AG04450 (cell line): Measurements from ENCODE around the gene MED25. TPM values are rescaled to one million over a fixed set of nuclear protein-coding genes. Genes with fewer than 3 reads are reported as not detected.

Experiments used
- CTCF ChIA-PET: fragments of 300-600, 350-600 bp; formaldehyde crosslinking; extraction: SDS; loops from one replicate; lab custom pipeline; 2022; ENCODE audit warnings: antibody characterized with exemption, inconsistent platforms; lab: Charles Lee
- POLR2A ChIA-PET: fragments of 350-600 bp; formaldehyde crosslinking; extraction: SDS; loops from one replicate; lab custom pipeline; 2021; ENCODE audit warnings: antibody characterized with exemption, inconsistent platforms; lab: Yijun Ruan, JAX
- DNase-seq: peaks from one replicate; pipeline ENCODE4 v3.0.0-alpha.2; 2011; ENCODE audit warnings: low read depth, low spot score
- H3K27ac ChIP-seq: one replicate; pipeline ENCODE4 v1.5.1; 2012; ENCODE audit warnings: low read depth, low read length, control low read depth
- H3K27me3 ChIP-seq: one replicate; pipeline ENCODE4 v1.6.0; 2012; ENCODE audit warnings: low read length; ENCODE audit not compliant: control insufficient read depth, insufficient read depth
- H3K4me3 ChIP-seq: 2 replicates; pipeline ENCODE4 v1.5.1; 2011; ENCODE audit warnings: mild to moderate bottlenecking, low read depth, low read length, control low read depth
- H3K9me3 ChIP-seq: 2 replicates; pipeline ENCODE4 v1.5.1; 2012; ENCODE audit warnings: low read length; ENCODE audit not compliant: control insufficient read depth, insufficient read depth
- CTCF ChIP-seq: IDR thresholded peaks from 2 replicates; pipeline ENCODE4 v1.5.1; 2011; ENCODE audit warnings: low read depth, low read length, control low read depth, inconsistent platforms
- polyA plus RNA-seq: library from polyadenylated mRNA; depleted of rRNA; stranded (reverse); fragments of >200 nt; gene quantifications from 2 replicates; pipeline ENCODE4 v1.2.3, GENCODE V29; 2011

The MED25 gene
- polyA plus RNA-seq, 1 experiment: 12.6 TPM

- H3K4me3 ChIP-seq: peak within 1 kb of the TSS; percentile 84
- ChIA-PET POLR2A (interaction anchor here (0.6 to 2.0 kb wide), 9 partner anchors 8 to 210 kb away, joined by 3 to 16 read pairs (median 6); partner anchors contain the start of genes AKT1S1, AP2A1, FUZ and TBC1D17), CTCF (interaction anchor here (0.8 to 1.4 kb wide), 2 partner anchors 8 to 37 kb away, joined by 3 read pairs; partner anchors contain the start of gene FUZ)
- peak; percentile 71 for DNase-seq
- no peak for TF ChIP-seq CTCF
- H3K27ac ChIP-seq: peak within 1 kb of the TSS; percentile 100
- peaks cover 6% of the 10 kb centered on the region for H3K9me3 ChIP-seq
- no peaks in the 10 kb centered on the region for H3K27me3 ChIP-seq
These were observed 32.6 kb downstream of the MED25 start, which contains the start of gene PTOV1 for GRCh38 chr19:49850487-49851342. Gene PTOV1 (plus strand): TSS chr19:49851159.

- DNase-seq: no peak
- peak overlapping the region; percentile 84 for H3K4me3 ChIP-seq
- peak overlapping the region; percentile 39 for H3K27ac ChIP-seq
- peaks cover 6% of the 10 kb centered on the region for H3K9me3 ChIP-seq
- POLR2A ChIA-PET: interaction anchor here (1.2 to 2.0 kb wide), 4 partner anchors 17 to 211 kb away, joined by 3 to 13 read pairs (median 10); partner anchors contain the start of genes AKT1S1 and TBC1D17
- TF ChIP-seq CTCF: no peak
- CTCF ChIA-PET: interaction anchor here (1.4 kb wide), 1 partner anchor 38 kb away, joined by 3 read pairs; the partner anchor contains the start of gene FUZ
- H3K27me3 ChIP-seq: no peaks in the 10 kb centered on the region
These were observed 33.6 kb downstream of the MED25 start for GRCh38 chr19:49851456-49852259.

GRCh38 chr19:49852631-49853126 is 34.6 kb downstream of the MED25 start:
- DNase-seq: no peak
- POLR2A ChIA-PET: interaction anchor here (0.7 to 1.4 kb wide), 2 partner anchors 17 to 43 kb away, joined by 3 to 7 read pairs; no protein-coding TSS in a partner anchor

GRCh38 chr19:49853852-49854377 is 35.8 kb downstream of the MED25 start:
- Histone ChIP-seq H3K9me3 (peaks cover 6% of the 10 kb centered on the region), H3K27me3 (no peaks in the 10 kb centered on the region), H3K27ac (peak overlapping the region; percentile 31), H3K4me3 (no peak overlapping the region)
- CTCF ChIA-PET: no interaction called here
- DNase-seq: no peak
- POLR2A ChIA-PET: interaction anchor here (0.7 to 1.4 kb wide), 4 partner anchors 10 to 41 kb away, joined by 3 to 4 read pairs (median 3); partner anchors contain the start of gene FUZ
- no peak for TF ChIP-seq CTCF

More at GRCh38 chr19:49852631-49853126, 34.6 kb downstream of the MED25 start:
- Histone ChIP-seq H3K9me3 (peaks cover 6% of the 10 kb centered on the region), H3K4me3 (peak overlapping the region; percentile 84), H3K27me3 (no peaks in the 10 kb centered on the region), H3K27ac (no peak overlapping the region)
- TF ChIP-seq CTCF: no peak
- CTCF ChIA-PET: no interaction called here
